Lower leg skin (tissue), 3 donors: Measurements from ENCODE around the gene NDUFV3.
"Not testable (repeated sequence)": the region's sequence is repeated elsewhere in the genome, so short reads cannot be mapped to it uniquely, and the experiment has no call there.

Source experiments
- POLR2A ChIP-seq, 2 donors: fragments of 450-650 bp; IDR thresholded peaks; one replicate each; pipeline ENCODE4 v1.6.1; 2016 to 2017; ENCODE audit warnings: antibody characterized with exemption in 2 of 2, mild to moderate bottlenecking in 1 of 2, moderate library complexity in 1 of 2
- TF ChIP-seq, protein P1 (sequence below), 3 donors: fragments of 450-650 bp; IDR thresholded peaks; one replicate each; pipeline ENCODE4 v1.5.1; 2016; ENCODE audit warnings: antibody characterized with exemption in 3 of 3, mild to moderate bottlenecking in 3 of 3, moderate library complexity in 2 of 3

DNA sequence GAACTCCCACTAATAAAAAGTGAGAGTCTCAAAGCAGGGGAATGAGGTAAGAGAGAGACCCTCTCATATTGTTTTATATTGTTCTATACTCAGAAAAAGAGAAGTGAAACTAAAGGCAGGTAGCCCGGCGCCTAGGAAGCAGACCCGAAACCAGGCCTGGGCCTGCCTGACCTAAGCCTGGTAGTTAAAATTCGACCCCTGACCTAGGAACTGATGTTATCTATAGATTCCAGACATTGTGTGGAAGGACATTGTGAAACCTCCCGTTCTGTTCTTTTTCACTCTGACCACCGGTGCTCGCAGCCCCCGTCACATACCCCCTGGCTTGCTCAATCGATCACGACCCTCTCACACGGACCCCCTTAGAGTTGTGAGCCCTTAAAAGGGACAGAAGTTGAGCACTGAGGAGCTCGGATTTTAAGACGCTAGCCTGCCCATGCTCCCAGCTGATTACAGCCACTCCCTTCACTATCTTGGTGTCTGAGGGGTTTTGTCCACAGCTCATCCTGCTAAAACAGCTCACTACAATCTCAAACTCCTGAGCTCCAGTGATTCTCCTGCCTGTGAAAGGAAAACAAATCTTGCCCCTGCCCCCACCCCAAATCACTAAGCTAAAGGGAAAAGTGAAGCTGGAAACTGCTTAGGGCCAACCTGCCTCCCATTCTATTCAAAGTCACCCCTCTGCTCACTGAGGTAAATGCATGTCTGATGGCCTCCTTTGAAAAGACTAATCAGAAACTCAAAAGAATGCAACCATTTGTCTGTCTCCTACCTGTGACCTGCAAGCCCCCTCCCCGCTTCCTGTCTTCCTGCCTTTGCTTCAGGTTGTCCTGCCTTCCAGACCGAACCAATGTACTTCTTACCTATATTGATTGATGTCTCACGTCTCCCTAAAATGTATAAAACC lies 44.2 kb downstream of the NDUFV3 start:
- not testable (repeated sequence) for TF ChIP-seq POLR2A (IDR thresholded peaks at IDR 0.05)
- TF ChIP-seq, protein P1, sequence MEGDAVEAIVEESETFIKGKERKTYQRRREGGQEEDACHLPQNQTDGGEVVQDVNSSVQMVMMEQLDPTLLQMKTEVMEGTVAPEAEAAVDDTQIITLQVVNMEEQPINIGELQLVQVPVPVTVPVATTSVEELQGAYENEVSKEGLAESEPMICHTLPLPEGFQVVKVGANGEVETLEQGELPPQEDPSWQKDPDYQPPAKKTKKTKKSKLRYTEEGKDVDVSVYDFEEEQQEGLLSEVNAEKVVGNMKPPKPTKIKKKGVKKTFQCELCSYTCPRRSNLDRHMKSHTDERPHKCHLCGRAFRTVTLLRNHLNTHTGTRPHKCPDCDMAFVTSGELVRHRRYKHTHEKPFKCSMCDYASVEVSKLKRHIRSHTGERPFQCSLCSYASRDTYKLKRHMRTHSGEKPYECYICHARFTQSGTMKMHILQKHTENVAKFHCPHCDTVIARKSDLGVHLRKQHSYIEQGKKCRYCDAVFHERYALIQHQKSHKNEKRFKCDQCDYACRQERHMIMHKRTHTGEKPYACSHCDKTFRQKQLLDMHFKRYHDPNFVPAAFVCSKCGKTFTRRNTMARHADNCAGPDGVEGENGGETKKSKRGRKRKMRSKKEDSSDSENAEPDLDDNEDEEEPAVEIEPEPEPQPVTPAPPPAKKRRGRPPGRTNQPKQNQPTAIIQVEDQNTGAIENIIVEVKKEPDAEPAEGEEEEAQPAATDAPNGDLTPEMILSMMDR (IDR thresholded peaks at IDR 0.05), result not testable (repeated sequence)
